ENCODE measurements around the gene DCUN1D2.

Gene DCUN1D2

DNA sequence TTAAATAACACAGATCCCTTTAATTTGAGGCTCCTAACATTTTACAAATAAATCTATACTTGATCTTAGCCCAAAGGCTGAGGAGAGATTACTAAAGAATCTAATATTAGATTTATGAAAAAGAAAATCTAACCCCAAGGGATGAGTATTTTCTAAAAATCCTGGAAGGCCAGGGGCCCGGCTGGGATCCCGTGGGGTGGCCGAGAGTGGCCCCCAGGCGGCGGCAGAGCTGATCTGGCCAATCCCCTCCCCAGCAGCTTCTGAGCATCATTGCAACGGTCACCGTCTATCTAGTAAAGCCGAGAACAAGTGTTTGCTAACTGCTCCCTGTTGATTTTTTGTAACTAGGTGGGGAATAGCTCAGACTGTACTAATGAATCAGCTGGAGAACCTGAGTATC lies 74.7 kb downstream of the DCUN1D2 start:
- no peak overlapping the region for H3K4me3 ChIP-seq (ENCODE audit: low read depth in 1 of 2, low read length in 2 of 2)
- H3K9me3 ChIP-seq (ENCODE audit: low read length), result no peaks in the 10 kb centered on the region
- H3K9ac ChIP-seq (ENCODE audit: low read length), result no peak overlapping the region
- H3K36me3 ChIP-seq (ENCODE audit: insufficient read depth, low read length), result no peaks in the 10 kb centered on the region
- H3K27me3 ChIP-seq (ENCODE audit: control insufficient read depth in 1 of 2, insufficient read depth in 2 of 2, low read length in 2 of 2), result no peaks in the 10 kb centered on the region
- peaks cover 7% of the 10 kb centered on the region for H3K4me1 ChIP-seq (ENCODE audit: insufficient read depth, low read length)
- H3K27ac ChIP-seq (ENCODE audit: low read depth, low read length), result no peak overlapping the region

DNA sequence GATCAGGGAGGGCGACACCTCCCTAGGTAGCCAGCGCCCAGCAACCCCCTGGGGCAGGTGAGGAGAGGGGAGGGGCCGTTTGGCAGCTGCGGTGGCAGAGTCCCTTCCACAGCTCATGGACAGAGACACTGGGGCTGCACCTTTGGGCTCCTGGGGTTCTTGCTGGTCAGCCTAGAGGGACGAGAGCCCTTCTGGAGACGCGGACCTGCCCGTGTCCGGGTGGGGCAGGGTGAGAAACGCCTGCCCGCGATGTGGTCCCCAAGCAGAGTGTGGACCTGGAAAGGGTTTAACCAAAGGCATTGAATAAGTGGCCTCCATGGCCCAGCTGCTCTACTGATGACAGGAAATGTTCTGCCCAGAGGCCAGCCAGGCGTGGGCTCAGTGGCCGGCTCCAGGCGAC lies 75.5 kb downstream of the DCUN1D2 start:
- Histone ChIP-seq H3K9ac (ENCODE audit: low read length) (no peak overlapping the region), H3K27ac (ENCODE audit: low read depth, low read length) (no peak overlapping the region)

DNA sequence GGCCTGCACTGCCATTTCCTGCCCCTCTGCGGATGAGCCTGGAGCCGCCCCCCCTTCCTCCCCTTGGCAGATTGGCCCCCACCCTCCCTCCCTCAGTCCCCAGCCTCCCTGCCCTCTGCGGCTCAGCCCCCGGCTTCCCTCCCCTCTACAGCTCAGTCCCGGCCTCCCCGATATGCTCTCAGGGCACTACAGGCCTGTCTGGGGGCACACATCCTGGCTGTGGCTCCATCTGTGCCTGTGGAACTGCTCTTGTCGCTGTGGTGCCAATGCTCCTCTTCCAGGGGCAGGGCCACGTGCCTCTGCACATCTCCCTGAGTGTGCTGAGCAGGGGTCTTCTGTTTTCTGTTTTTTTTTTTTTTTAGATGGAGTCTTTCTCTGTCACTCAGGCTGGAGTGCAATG lies 76.2 kb downstream of the DCUN1D2 start:
- no peak overlapping the region for H3K4me3 ChIP-seq (ENCODE audit: low read depth in 1 of 2, low read length in 2 of 2)
- H3K27ac ChIP-seq (ENCODE audit: low read depth, low read length), result no peak overlapping the region
- H3K9ac ChIP-seq (ENCODE audit: low read length), result no peak overlapping the region
- H3K36me3 ChIP-seq (ENCODE audit: insufficient read depth, low read length), result no peaks in the 10 kb centered on the region
- no peaks in the 10 kb centered on the region for H3K9me3 ChIP-seq (ENCODE audit: low read length)
- H3K27me3 ChIP-seq (ENCODE audit: control insufficient read depth in 1 of 2, insufficient read depth in 2 of 2, low read length in 2 of 2), result no peaks in the 10 kb centered on the region
- peaks cover 7% of the 10 kb centered on the region for H3K4me1 ChIP-seq (ENCODE audit: insufficient read depth, low read length)

More for the DNA sequence above, 75.5 kb downstream of the DCUN1D2 start:
- Histone ChIP-seq H3K9me3 (ENCODE audit: low read length) (no peaks in the 10 kb centered on the region), H3K4me3 (ENCODE audit: low read depth in 1 of 2, low read length in 2 of 2) (no peak overlapping the region), H3K36me3 (ENCODE audit: insufficient read depth, low read length) (no peaks in the 10 kb centered on the region), H3K4me1 (ENCODE audit: insufficient read depth, low read length) (peaks cover 7% of the 10 kb centered on the region), H3K27me3 (ENCODE audit: control insufficient read depth in 1 of 2, insufficient read depth in 2 of 2, low read length in 2 of 2) (no peaks in the 10 kb centered on the region)

DNA sequence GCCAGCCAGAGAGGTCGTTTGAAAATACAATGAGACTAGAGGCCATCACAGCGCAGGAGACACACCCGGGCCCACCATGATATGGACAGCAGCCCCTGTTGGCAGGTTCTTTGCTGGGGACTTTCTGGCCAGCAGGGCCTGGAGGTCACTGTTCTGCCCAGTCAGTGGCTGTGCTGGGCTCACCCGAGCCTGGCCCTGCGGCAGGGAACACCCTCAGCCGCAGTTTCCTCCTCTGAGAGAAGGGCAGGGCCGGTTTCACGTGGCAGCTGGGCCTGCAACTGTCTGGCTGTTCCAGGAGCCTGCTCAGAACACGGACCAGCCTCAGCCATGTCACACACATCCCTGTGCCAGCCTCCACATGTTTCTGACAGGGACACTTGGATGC lies 76.6 kb downstream of the DCUN1D2 start:
- no peaks in the 10 kb centered on the region for H3K27me3 ChIP-seq (ENCODE audit: control insufficient read depth in 1 of 2, insufficient read depth in 2 of 2, low read length in 2 of 2)
- no peak overlapping the region for H3K9ac ChIP-seq (ENCODE audit: low read length)
- no peak overlapping the region for H3K27ac ChIP-seq (ENCODE audit: low read depth, low read length)
- no peaks in the 10 kb centered on the region for H3K9me3 ChIP-seq (ENCODE audit: low read length)
- no peaks in the 10 kb centered on the region for H3K36me3 ChIP-seq (ENCODE audit: insufficient read depth, low read length)
- no peak overlapping the region for H3K4me3 ChIP-seq (ENCODE audit: low read depth in 1 of 2, low read length in 2 of 2)
- H3K4me1 ChIP-seq (ENCODE audit: insufficient read depth, low read length), result peaks cover 7% of the 10 kb centered on the region

DNA sequence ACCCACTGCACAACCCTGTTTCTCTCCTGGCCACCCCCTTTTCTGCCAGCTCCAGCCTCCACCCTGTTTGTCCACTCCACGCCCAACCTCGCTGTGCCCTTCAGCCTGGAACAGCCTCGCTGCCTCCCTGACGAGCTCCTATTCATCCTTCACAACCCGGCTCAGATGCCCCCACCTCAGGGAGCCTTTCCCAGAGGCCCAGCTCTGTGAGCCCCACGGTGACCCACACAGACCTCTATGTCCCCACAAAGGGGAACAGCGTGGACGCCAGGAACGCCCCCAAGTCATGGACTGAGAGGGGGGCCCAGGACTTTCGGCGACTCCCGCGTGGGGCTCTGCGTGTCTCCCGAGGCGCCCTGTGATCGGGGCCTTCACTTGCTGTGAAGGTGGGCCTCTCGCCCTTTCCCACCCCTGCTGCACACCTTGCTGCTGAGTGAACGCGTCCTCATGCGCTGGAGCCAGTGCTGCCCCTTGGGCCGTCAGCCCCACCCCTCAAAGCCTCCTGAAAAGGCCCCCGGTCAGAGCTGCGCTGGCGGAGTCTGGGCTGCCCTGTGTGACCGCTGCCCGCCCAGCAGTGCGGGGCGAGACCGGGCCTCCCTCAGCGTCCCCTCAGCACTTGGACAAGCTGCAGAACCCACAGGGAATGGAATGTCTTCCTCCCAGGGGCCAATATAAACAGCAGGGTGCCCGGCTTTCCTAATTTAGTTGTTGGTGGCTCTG lies 77.2 kb downstream of the DCUN1D2 start:
- peaks cover 7% of the 10 kb centered on the region for H3K4me1 ChIP-seq (ENCODE audit: insufficient read depth, low read length)
- H3K36me3 ChIP-seq (ENCODE audit: insufficient read depth, low read length), result no peaks in the 10 kb centered on the region
- H3K4me3 ChIP-seq (ENCODE audit: low read depth in 1 of 2, low read length in 2 of 2), result no peak overlapping the region
- H3K27ac ChIP-seq (ENCODE audit: low read depth, low read length), result peak overlapping the region; percentile 31
- no peaks in the 10 kb centered on the region for H3K27me3 ChIP-seq (ENCODE audit: control insufficient read depth in 1 of 2, insufficient read depth in 2 of 2, low read length in 2 of 2)
- H3K9me3 ChIP-seq (ENCODE audit: low read length), result no peaks in the 10 kb centered on the region
- H3K9ac ChIP-seq (ENCODE audit: low read length), result no peak overlapping the region

DNA sequence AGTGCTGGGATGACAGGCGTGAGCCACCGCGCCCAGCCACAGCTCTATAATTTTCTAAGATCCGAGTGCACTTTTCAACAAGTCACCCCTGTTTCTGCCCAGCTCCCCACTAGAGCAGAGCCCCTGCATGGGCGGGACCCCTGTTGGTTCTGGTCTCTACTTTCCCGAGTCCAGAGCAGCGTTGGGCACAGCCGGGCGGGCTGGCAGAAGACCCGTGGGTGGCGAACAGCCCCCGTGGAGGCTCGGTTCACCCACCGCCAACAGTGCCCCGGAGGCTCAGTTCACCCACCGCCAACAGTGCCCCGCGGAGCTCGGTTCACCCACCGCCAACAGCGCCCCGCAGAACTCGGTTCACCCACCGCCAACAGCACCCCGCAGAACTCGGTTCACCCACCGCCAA lies 78.1 kb downstream of the DCUN1D2 start:
- Histone ChIP-seq H3K4me1 (ENCODE audit: insufficient read depth, low read length) (peaks cover 7% of the 10 kb centered on the region), H3K4me3 (ENCODE audit: low read depth in 1 of 2, low read length in 2 of 2) (no peak overlapping the region), H3K36me3 (ENCODE audit: insufficient read depth, low read length) (no peaks in the 10 kb centered on the region), H3K9me3 (ENCODE audit: low read length) (no peaks in the 10 kb centered on the region), H3K27me3 (ENCODE audit: control insufficient read depth in 1 of 2, insufficient read depth in 2 of 2, low read length in 2 of 2) (no peaks in the 10 kb centered on the region), H3K27ac (ENCODE audit: low read depth, low read length) (no peak overlapping the region), H3K9ac (ENCODE audit: low read length) (no peak overlapping the region)

DNA sequence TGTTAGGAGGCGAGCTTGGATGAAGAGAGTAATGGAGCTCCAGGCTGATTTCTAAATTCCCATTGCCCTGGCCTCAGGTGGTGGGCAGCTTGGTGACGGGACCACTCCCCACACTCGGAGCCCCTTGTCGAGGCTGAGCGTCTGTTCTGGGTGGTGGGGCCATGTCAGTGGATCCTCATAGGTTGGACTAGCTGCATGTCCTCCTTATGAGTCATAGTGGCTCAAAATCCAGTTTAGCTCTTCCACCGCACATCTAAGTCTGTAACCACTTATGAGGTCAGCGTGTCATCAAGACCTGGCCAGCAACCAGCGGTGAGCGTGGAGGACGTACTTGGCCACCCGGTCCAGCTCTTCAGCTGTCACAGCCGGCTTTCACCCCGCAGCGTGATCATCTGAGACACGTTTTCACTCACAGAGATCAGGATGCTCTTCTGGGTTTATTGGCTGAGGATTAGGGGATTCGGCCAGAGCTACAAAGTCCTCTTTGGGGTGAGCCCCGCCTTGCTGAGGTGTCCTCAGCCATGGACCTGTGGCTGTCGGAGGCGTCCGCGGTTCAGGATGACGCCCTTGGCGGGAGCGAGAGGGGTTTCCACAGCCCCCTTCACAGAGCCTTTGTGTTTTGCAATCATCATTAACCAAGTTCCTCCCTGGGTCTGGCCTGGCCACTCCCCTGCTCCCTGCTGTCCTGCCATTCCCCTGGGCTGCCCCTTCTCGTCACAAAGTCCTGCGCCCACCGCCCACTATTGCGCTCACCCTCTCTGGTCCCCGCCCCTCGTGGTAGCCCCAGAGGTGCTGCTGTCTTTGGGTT lies 79.1 kb downstream of the DCUN1D2 start:
- no peaks in the 10 kb centered on the region for H3K36me3 ChIP-seq (ENCODE audit: insufficient read depth, low read length)
- H3K9ac ChIP-seq (ENCODE audit: low read length), result no peak overlapping the region
- H3K27ac ChIP-seq (ENCODE audit: low read depth, low read length), result no peak overlapping the region
- peaks cover 0 to 4% of the 10 kb centered on the region in 2 donors for H3K27me3 ChIP-seq (ENCODE audit: control insufficient read depth in 1 of 2, insufficient read depth in 2 of 2, low read length in 2 of 2)
- H3K9me3 ChIP-seq (ENCODE audit: low read length), result no peaks in the 10 kb centered on the region
- H3K4me3 ChIP-seq (ENCODE audit: low read depth in 1 of 2, low read length in 2 of 2), result no peak overlapping the region
- peaks cover 7% of the 10 kb centered on the region for H3K4me1 ChIP-seq (ENCODE audit: insufficient read depth, low read length)

DNA sequence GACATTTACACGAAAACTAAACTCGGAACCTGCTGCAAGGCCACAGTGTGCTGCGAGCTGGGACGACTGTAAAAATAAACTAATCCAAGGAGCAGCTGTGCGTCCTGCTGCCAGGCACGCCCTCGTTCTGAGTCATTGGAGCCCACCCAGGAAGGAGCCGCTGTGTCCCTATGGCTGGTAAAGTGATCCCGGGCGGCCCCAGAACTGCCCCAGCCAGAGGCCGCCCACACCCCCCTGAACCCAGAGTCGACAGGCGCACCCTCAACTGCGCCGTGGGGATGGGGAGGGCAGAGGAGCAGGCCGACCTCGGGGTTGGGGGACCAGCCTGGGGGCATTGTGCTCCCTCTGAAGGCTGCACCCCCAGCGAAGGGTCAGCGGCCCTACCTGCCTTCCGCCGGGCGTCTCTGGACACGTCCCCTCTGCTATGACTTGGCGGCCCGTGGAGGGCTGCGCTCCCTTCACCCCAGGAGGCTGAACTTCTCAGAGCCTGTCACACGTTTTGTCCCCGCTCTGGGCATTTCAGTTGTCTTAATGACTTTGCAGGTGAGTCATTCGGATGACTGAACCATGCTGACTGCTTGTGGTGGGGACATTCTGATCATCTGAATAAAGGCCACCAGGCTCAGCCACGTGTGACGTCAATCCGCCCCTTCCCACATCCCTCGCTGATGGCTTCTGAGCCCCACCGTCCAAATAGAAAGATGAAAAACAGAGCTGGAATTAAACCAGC lies 79.9 kb downstream of the DCUN1D2 start:
- peaks cover 7% of the 10 kb centered on the region for H3K4me1 ChIP-seq (ENCODE audit: insufficient read depth, low read length)
- H3K9ac ChIP-seq (ENCODE audit: low read length), result no peak overlapping the region
- H3K4me3 ChIP-seq (ENCODE audit: low read depth in 1 of 2, low read length in 2 of 2), result no peak overlapping the region
- H3K27ac ChIP-seq (ENCODE audit: low read depth, low read length), result no peak overlapping the region
- peaks cover 0 to 4% of the 10 kb centered on the region in 2 donors for H3K27me3 ChIP-seq (ENCODE audit: control insufficient read depth in 1 of 2, insufficient read depth in 2 of 2, low read length in 2 of 2)
- no peaks in the 10 kb centered on the region for H3K36me3 ChIP-seq (ENCODE audit: insufficient read depth, low read length)
- no peaks in the 10 kb centered on the region for H3K9me3 ChIP-seq (ENCODE audit: low read length)

DNA sequence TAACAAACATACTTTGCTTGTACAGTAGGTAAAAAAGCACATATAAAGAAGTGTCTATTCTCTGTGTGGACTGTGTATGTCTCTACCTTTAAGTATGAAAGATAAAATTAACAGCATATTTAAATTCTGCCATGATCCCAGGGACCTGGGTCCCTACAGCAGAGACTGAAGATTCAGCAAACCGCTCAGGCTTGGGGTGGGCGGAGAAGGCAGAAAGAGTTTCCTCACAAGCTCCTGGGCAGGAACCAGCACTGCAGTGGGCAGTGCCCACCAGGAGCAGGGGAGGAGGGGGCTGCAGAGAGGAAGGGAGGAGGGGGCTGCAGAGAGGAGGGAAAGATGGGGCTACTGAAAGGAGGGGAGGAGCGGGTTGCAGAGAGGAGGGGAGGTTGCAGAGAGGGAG lies 81.9 kb downstream of the DCUN1D2 start:
- H3K9ac ChIP-seq (ENCODE audit: low read length), result no peak overlapping the region
- H3K27me3 ChIP-seq (ENCODE audit: control insufficient read depth in 1 of 2, insufficient read depth in 2 of 2, low read length in 2 of 2), result peaks cover 0 to 8% of the 10 kb centered on the region in 2 donors
- H3K4me3 ChIP-seq (ENCODE audit: low read depth in 1 of 2, low read length in 2 of 2), result no peak overlapping the region
- H3K36me3 ChIP-seq (ENCODE audit: insufficient read depth, low read length), result no peaks in the 10 kb centered on the region
- no peak overlapping the region for H3K27ac ChIP-seq (ENCODE audit: low read depth, low read length)
- no peaks in the 10 kb centered on the region for H3K9me3 ChIP-seq (ENCODE audit: low read length)
- peaks cover 2% of the 10 kb centered on the region for H3K4me1 ChIP-seq (ENCODE audit: insufficient read depth, low read length)

DNA sequence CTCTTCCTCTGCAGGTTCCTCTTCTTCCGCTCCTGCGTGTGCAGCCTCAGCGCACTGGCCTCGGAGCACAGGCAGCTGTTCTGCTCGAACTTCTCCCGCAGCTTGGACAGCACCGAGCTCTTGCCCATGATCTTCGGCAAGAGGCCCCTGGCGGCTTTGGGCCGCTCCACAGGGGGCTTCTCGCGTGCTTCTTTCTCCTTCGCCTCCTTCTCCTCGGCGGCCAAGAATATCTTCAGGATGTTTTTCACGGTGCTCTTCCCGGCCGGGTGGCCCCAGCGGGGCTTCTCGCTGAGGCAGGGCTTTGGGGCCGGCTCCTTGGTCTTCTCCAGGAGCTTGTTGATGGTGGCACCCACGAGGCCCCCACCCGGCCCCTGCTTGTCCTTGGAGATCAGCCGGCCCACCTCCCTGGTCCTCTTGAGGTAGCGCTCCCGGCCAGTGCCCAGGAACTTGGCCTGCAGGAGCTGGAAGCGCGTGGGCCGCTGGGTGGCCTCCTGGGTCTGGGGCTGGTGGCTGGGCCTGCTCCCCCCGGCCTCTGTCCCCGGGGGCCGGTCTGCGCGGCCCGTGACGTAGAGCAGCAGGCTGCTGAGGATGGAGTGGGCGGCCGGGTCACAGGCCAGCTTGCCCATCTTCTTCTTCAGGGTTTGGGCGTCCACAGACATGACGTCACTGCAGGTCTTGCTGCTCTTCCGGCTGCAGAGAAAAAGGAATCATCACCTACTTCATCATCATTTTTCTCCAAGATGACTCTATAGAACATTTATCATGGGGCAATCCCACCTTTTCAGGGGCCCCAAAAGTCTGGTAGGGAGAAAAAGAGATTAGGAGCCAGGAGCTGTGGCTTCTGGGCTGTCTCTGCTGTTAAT lies 82.7 kb downstream of the DCUN1D2 start:
- H3K9ac ChIP-seq (ENCODE audit: low read length), result no peak overlapping the region
- H3K9me3 ChIP-seq (ENCODE audit: low read length), result no peaks in the 10 kb centered on the region
- no peak overlapping the region for H3K4me3 ChIP-seq (ENCODE audit: low read depth in 1 of 2, low read length in 2 of 2)
- no peak overlapping the region for H3K27ac ChIP-seq (ENCODE audit: low read depth, low read length)
- H3K4me1 ChIP-seq (ENCODE audit: insufficient read depth, low read length), result no peaks in the 10 kb centered on the region
- no peaks in the 10 kb centered on the region for H3K36me3 ChIP-seq (ENCODE audit: insufficient read depth, low read length)
- peaks cover 0 to 8% of the 10 kb centered on the region in 2 donors for H3K27me3 ChIP-seq (ENCODE audit: control insufficient read depth in 1 of 2, insufficient read depth in 2 of 2, low read length in 2 of 2)

DNA sequence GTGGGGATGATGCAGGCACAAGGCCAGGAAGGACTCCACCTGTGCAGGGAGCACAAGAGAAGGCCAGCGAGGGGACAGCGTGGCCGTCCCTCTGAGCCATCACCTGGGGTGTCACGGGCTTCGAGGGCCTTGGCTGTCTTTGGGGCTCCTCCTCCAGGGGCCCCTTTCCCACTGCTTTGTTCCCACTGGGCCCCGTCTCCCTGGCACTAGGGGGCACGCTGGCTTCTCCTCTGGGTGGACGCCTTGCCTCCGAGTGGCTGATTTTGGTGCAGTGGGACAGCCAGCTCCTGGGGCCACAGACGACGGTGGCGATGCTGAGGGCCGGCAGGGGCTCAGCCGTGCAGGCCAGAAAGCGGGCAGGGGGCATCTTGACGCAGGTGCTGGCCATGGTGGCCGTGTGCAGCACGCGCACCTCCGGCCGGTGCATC lies 83.4 kb downstream of the DCUN1D2 start:
- Histone ChIP-seq H3K27me3 (ENCODE audit: control insufficient read depth in 1 of 2, insufficient read depth in 2 of 2, low read length in 2 of 2) (peaks cover 0 to 8% of the 10 kb centered on the region in 2 donors), H3K9me3 (ENCODE audit: low read length) (no peaks in the 10 kb centered on the region), H3K9ac (ENCODE audit: low read length) (no peak overlapping the region), H3K4me3 (ENCODE audit: low read depth in 1 of 2, low read length in 2 of 2) (no peak overlapping the region), H3K4me1 (ENCODE audit: insufficient read depth, low read length) (no peaks in the 10 kb centered on the region), H3K36me3 (ENCODE audit: insufficient read depth, low read length) (no peaks in the 10 kb centered on the region), H3K27ac (ENCODE audit: low read depth, low read length) (no peak overlapping the region)

Measured in muscle layer of colon (tissue), 2 donors.